PC-9 (cell line): Measurements from ENCODE around the gene DNAJA4. TPM values are rescaled to one million over a fixed set of nuclear protein-coding genes. Genes with fewer than 3 reads are reported as not detected.

Experiments used
- BruUV-seq: library from RNA; stranded (reverse); fragments of 400-500 nt; replicated peaks from 2 replicates; lab custom pipeline; 2021; lab: Mats Ljungman, UMichigan
- CTCF ChIA-PET: fragments of 300-600 bp; sonication (Branson Sonifier 250); formaldehyde crosslinking; loops from one replicate; lab custom pipeline; 2022; ENCODE audit warnings: antibody characterized with exemption; lab: Charles Lee
- POLR2A ChIA-PET: fragments of 300-600 bp; sonication (Branson Sonifier 250); formaldehyde crosslinking; loops from one replicate; lab custom pipeline; 2022; ENCODE audit warnings: antibody characterized with exemption; ENCODE audit not compliant: unreplicated experiment; lab: Charles Lee
- DNase-seq, 2 experiments: peaks; one replicate each; pipeline versions ENCODE4 v3.0.0 to v3.0.0-alpha.2; 2015 to 2022; ENCODE audit warnings: mixed read lengths in 1 of 2
- H2AFZ ChIP-seq: fragments of 200-600 bp; sonication (generic); 2 replicates; pipeline ENCODE4 v1.8.1; 2017; ENCODE audit warnings: antibody characterized with exemption
- H3F3A ChIP-seq: fragments of 200-600 bp; sonication (generic); 2 replicates; pipeline ENCODE4 v1.8.1; 2017; ENCODE audit warnings: antibody characterized with exemption, mild to moderate bottlenecking, low read depth; ENCODE audit not compliant: insufficient read depth
- H3K27ac ChIP-seq: fragments of 200-600 bp; sonication (generic); 2 replicates; pipeline ENCODE4 v1.6.1; 2016; ENCODE audit warnings: mixed run types
- H3K27me3 ChIP-seq: fragments of 200-600 bp; sonication (generic); 2 replicates; pipeline ENCODE4 v1.6.1; 2016; ENCODE audit warnings: low read depth, mixed run types; ENCODE audit not compliant: insufficient read depth
- H3K36me3 ChIP-seq: fragments of 200-600 bp; sonication (generic); 2 replicates; pipeline ENCODE4 v1.6.1; 2016; ENCODE audit warnings: low read depth, mixed run types
- H3K4me1 ChIP-seq: fragments of 200-600 bp; sonication (generic); replicated peaks from 2 replicates; pipeline ENCODE4 v1.6.1; 2016; ENCODE audit warnings: mixed run types; ENCODE audit not compliant: insufficient read depth
- H3K4me2 ChIP-seq: fragments of 200-600 bp; sonication (generic); 2 replicates; pipeline ENCODE4 v1.6.1; 2017; ENCODE audit warnings: mixed run types
- H3K4me3 ChIP-seq: fragments of 200-600 bp; sonication (generic); 2 replicates; pipeline ENCODE4 v1.6.1; 2016; ENCODE audit warnings: mixed run types
- H3K79me2 ChIP-seq: fragments of 200-600 bp; sonication (generic); 2 replicates; pipeline ENCODE4 v1.6.1; 2017; ENCODE audit warnings: low read depth, mixed run types
- H3K9me2 ChIP-seq: fragments of 200-600 bp; sonication (generic); 2 replicates; pipeline ENCODE4 v1.8.1; 2017; ENCODE audit warnings: mild to moderate bottlenecking; ENCODE audit not compliant: insufficient read depth
- H3K9me3 ChIP-seq: fragments of 200-600 bp; sonication (generic); 2 replicates; pipeline ENCODE4 v1.8.1; 2016; ENCODE audit warnings: low read depth; ENCODE audit not compliant: insufficient read depth
- H4K20me1 ChIP-seq: fragments of 200-600 bp; sonication (generic); 2 replicates; pipeline ENCODE4 v1.8.1; 2017; ENCODE audit not compliant: insufficient read depth
- EZH2 ChIP-seq: fragments of 200-600 bp; sonication (generic); IDR thresholded peaks from 2 replicates; pipeline ENCODE4 v1.8.0; 2017; ENCODE audit warnings: antibody characterized with exemption, low read depth
- intact Hi-C: fragments of 100-400 bp; cut with micrococcal nuclease; formaldehyde crosslinking; loops from one replicate; pipeline ENCODE4 v1.10.0; 2022; ENCODE audit not compliant: unreplicated experiment
- total RNA-seq: library from RNA; stranded (reverse); gene quantifications from 2 replicates; pipeline ENCODE4 v1.2.3, GENCODE V29; 2021
- TF ChIP-seq, protein P1 (sequence below): fragments of 200-600 bp; sonication (generic); conservative IDR thresholded peaks from 2 replicates; pipeline ENCODE4 v1.6.1; 2017; ENCODE audit warnings: mixed run types, antibody characterized with exemption, mild to moderate bottlenecking, moderate library complexity

DNAJA4 gene
- total RNA-seq, 1 experiment from 2014 or later, result 0.35 TPM

DNA sequence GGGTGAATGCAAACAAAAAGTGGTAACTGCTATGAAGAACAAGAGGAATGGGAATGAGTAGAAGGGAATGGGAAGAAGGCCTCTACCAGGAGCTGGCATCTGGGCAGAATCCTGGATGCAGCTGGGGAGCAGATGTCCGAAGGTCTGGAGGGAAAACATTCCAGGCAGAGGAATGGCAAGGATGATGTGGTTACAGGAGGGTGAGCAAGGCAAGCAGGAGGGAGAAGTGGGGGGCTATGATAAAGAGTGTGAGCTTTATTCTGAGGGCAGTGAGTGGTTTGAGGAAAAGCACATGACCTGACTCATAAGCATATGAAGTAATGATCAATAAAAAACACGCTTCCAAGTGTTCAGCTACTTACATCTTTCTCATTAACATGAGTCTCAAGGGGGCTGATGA, 18.0 kb downstream of the DNAJA4 start:
- TF ChIP-seq, protein P1, sequence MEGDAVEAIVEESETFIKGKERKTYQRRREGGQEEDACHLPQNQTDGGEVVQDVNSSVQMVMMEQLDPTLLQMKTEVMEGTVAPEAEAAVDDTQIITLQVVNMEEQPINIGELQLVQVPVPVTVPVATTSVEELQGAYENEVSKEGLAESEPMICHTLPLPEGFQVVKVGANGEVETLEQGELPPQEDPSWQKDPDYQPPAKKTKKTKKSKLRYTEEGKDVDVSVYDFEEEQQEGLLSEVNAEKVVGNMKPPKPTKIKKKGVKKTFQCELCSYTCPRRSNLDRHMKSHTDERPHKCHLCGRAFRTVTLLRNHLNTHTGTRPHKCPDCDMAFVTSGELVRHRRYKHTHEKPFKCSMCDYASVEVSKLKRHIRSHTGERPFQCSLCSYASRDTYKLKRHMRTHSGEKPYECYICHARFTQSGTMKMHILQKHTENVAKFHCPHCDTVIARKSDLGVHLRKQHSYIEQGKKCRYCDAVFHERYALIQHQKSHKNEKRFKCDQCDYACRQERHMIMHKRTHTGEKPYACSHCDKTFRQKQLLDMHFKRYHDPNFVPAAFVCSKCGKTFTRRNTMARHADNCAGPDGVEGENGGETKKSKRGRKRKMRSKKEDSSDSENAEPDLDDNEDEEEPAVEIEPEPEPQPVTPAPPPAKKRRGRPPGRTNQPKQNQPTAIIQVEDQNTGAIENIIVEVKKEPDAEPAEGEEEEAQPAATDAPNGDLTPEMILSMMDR, result no peak
- TF ChIP-seq EZH2, result no peak
- Histone ChIP-seq H3K4me1 (no peaks in the 10 kb centered on the region), H4K20me1 (no peaks in the 10 kb centered on the region), H2AFZ (no peak overlapping the region), H3K9me2 (no peaks in the 10 kb centered on the region), H3K4me3 (no peak overlapping the region), H3F3A (no peaks in the 10 kb centered on the region), H3K4me2 (no peak overlapping the region), H3K27ac (no peak overlapping the region), H3K9me3 (no peaks in the 10 kb centered on the region), H3K36me3 (peaks cover 6% of the 10 kb centered on the region; the same call in 1 of the 2 replicates), H3K27me3 (no peaks in the 10 kb centered on the region), H3K79me2 (no peaks in the 10 kb centered on the region)
- no TSS peak for BruUV-seq
- ChIA-PET POLR2A (interaction anchor here (0.6 kb wide), 1 partner anchor 592 kb away, joined by 8 read pairs; no protein-coding TSS in a partner anchor), CTCF (no interaction called here)
- no peak for DNase-seq
- intact Hi-C loops, result no loop called here

DNA sequence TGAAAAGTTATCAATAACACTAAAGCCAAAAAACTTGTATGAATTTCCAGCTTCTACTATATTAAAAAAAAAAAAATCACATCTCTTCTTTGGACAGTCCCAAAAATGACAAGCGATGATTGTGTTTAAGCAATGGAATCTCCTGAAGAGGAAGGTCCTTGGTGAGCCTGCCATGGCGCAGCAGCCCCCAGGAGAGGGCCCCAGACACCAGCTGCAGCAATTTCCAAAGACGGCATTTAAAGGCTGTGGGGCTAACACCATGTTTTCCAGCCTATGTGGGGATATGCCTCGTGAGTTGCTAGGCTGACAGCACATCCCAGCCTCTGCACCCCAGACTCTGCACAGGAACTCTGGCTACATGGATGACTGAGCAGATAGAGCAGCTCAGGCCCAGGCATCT, 20.4 kb downstream of the DNAJA4 start:
- Histone ChIP-seq H3K79me2 (no peaks in the 10 kb centered on the region), H2AFZ (no peak overlapping the region), H3K4me3 (no peak overlapping the region), H3F3A (no peaks in the 10 kb centered on the region), H3K27me3 (no peaks in the 10 kb centered on the region), H3K9me2 (no peaks in the 10 kb centered on the region), H4K20me1 (no peaks in the 10 kb centered on the region), H3K36me3 (peaks cover 17% of the 10 kb centered on the region), H3K27ac (no peak overlapping the region), H3K9me3 (no peaks in the 10 kb centered on the region), H3K4me1 (no peaks in the 10 kb centered on the region), H3K4me2 (no peak overlapping the region)
- intact Hi-C loops, result no loop called here
- ChIA-PET CTCF (no interaction called here), POLR2A (no interaction called here)
- no peak for DNase-seq
- TF ChIP-seq, protein P1, result no peak
- TF ChIP-seq EZH2, result no peak
- no TSS peak for BruUV-seq

DNA sequence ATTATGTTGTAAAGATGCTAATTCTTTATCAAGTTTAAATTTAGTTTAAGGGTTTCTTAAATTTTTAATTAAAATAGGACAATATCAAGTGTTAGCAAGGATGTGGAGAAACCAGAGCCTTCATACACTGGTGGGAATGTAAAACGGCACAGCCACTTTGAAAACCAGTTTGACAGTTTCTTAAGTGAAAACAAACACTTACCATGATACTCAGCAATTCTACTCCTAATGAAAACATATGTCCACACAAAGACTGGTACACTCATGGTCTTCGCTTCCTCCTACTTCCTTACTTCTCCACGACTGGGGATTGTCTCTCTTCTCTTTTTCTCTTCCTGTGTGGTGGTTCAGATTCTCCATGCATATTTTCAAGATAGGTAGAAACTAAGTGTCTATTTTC, 25.9 kb downstream of the DNAJA4 start:
- Histone ChIP-seq H3K79me2 (no peaks in the 10 kb centered on the region), H3K27me3 (no peaks in the 10 kb centered on the region), H3K9me2 (no peaks in the 10 kb centered on the region), H3K36me3 (peaks cover 34% of the 10 kb centered on the region), H3K9me3 (no peaks in the 10 kb centered on the region), H3K4me1 (peaks cover 20% of the 10 kb centered on the region), H4K20me1 (no peaks in the 10 kb centered on the region), H3K4me2 (no peak overlapping the region), H3F3A (peaks cover 22% of the 10 kb centered on the region), H2AFZ (no peak overlapping the region), H3K27ac (no peak overlapping the region), H3K4me3 (no peak overlapping the region)
- TF ChIP-seq, protein P1, result no peak
- TF ChIP-seq EZH2, result no peak
- ChIA-PET CTCF (no interaction called here), POLR2A (no interaction called here)
- intact Hi-C loops, result no loop called here
- BruUV-seq, result no TSS peak
- no peak for DNase-seq
